Nephron progenitor cell (in vitro differentiated cells): ENCODE results near the gene CDKAL1.
A peak's percentile ranks its signal among the peaks of the same experiment; 100 is the strongest.

Source experiments
- DNase-seq: peaks from one replicate; pipeline ENCODE4 v3.0.0; 2021
- H3K27ac Mint-ChIP-seq: 2 replicates; pipeline ENCODE4 v1.8.0; 2021; ENCODE audit warnings: mild to moderate bottlenecking, moderate library complexity, mixed read lengths
- H3K27me3 Mint-ChIP-seq: 2 replicates; pipeline ENCODE4 v1.8.0; 2021; ENCODE audit warnings: mild to moderate bottlenecking, low read depth, mixed read lengths; ENCODE audit not compliant: poor library complexity
- H3K36me3 Mint-ChIP-seq: 2 replicates; pipeline ENCODE4 v1.8.0; 2021; ENCODE audit warnings: low read depth, mixed read lengths
- H3K4me1 Mint-ChIP-seq: 2 replicates; pipeline ENCODE4 v1.8.0; 2021; ENCODE audit warnings: mixed read lengths
- H3K4me3 Mint-ChIP-seq: 2 replicates; pipeline ENCODE4 v1.8.0; 2021; ENCODE audit warnings: mild to moderate bottlenecking, moderate library complexity, mixed read lengths
- H3K9me3 Mint-ChIP-seq: 2 replicates; pipeline ENCODE4 v1.8.0; 2021; ENCODE audit warnings: mild to moderate bottlenecking, moderate library complexity, mixed read lengths
- CTCF ChIP-seq: fragments of 200-600 bp; sonication (generic); IDR thresholded peaks from 2 replicates; pipeline ENCODE4 v1.5.0; 2021; ENCODE audit warnings: antibody characterized with exemption

CDKAL1 gene

GRCh38 chr6:21123507-21124436 is 589.5 kb downstream of the CDKAL1 start:
- Mint-ChIP-seq H3K27ac (peak overlapping the region; percentile 6), H3K4me1 (peaks cover 15% of the 10 kb centered on the region), H3K36me3 (peaks cover 4% of the 10 kb centered on the region), H3K9me3 (no peaks in the 10 kb centered on the region), H3K4me3 (no peak overlapping the region), H3K27me3 (no peaks in the 10 kb centered on the region)
- TF ChIP-seq CTCF: no peak
- no peak for DNase-seq

- no peak overlapping the region for H3K4me3 Mint-ChIP-seq
- peaks cover 4% of the 10 kb centered on the region for H3K36me3 Mint-ChIP-seq
- H3K9me3 Mint-ChIP-seq: no peaks in the 10 kb centered on the region
- H3K27ac Mint-ChIP-seq: no peak overlapping the region
- no peaks in the 10 kb centered on the region for H3K27me3 Mint-ChIP-seq
- DNase-seq: no peak
- TF ChIP-seq CTCF: no peak
- peaks cover 29% of the 10 kb centered on the region for H3K4me1 Mint-ChIP-seq
These were observed 594.3 kb downstream of the CDKAL1 start for GRCh38 chr6:21128601-21129000.

GRCh38 chr6:21131406-21131805 is 597.1 kb downstream of the CDKAL1 start:
- Mint-ChIP-seq H3K9me3 (no peaks in the 10 kb centered on the region), H3K36me3 (no peaks in the 10 kb centered on the region), H3K27ac (no peak overlapping the region), H3K27me3 (no peaks in the 10 kb centered on the region), H3K4me1 (peaks cover 40% of the 10 kb centered on the region), H3K4me3 (no peak overlapping the region)
- DNase-seq: no peak
- no peak for TF ChIP-seq CTCF

- Mint-ChIP-seq H3K4me1 (peaks cover 48% of the 10 kb centered on the region), H3K27ac (no peak overlapping the region)
These were observed 598.2 kb downstream of the CDKAL1 start for GRCh38 chr6:21132446-21132845.

GRCh38 chr6:21132856-21133838 is 598.9 kb downstream of the CDKAL1 start:
- H3K4me1 Mint-ChIP-seq: peaks cover 52% of the 10 kb centered on the region
- no peaks in the 10 kb centered on the region for H3K27me3 Mint-ChIP-seq
- peak; percentile 3 for DNase-seq
- no peak overlapping the region for H3K27ac Mint-ChIP-seq
- no peaks in the 10 kb centered on the region for H3K9me3 Mint-ChIP-seq
- no peak for TF ChIP-seq CTCF
- H3K4me3 Mint-ChIP-seq: no peak overlapping the region
- no peaks in the 10 kb centered on the region for H3K36me3 Mint-ChIP-seq

More at GRCh38 chr6:21132446-21132845, 598.2 kb downstream of the CDKAL1 start:
- H3K36me3 Mint-ChIP-seq: no peaks in the 10 kb centered on the region
- H3K27me3 Mint-ChIP-seq: no peaks in the 10 kb centered on the region
- no peak for DNase-seq
- TF ChIP-seq CTCF: no peak
- H3K4me3 Mint-ChIP-seq: no peak overlapping the region
- H3K9me3 Mint-ChIP-seq: no peaks in the 10 kb centered on the region
